ENCODE data around the gene LFNG.

- TF ChIP-seq CTCF (IDR thresholded peaks at IDR 0.05; ENCODE audit: low read depth, low read length): peak; percentile 43; the same call in 1 of the 2 replicates
- no peak for TF ChIP-seq EZH2phosphoT487 (IDR thresholded peaks at IDR 0.05; ENCODE audit: low read depth)
Observed at GRCh38 chr7:2566890-2567678, 47.5 kb downstream of the LFNG start.
